Measurements from ENCODE around the gene OARD1.

DNA sequence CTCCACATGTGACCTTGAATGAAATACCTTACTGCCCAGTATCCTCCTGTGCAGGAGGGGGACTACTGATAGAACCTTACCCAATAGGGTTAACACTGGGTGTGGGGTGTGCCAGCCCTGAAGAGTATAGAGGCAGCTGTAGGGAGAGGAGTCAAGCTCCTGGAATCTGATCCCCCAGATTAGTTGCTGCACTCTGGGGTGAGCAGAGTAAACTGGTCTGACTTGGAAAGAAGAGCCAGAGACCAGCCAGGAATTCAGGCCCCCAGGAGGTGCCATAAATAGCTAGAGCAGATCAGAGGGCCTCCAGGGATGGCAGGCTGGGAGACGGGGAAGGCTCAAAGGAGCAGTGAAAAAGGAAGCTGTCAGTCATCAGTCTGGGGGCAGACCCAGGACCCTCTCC, 22.6 kb downstream of the OARD1 start:
- no peak for TF ChIP-seq POLR2A (IDR thresholded peaks at IDR 0.05)
- TF ChIP-seq, protein P1, sequence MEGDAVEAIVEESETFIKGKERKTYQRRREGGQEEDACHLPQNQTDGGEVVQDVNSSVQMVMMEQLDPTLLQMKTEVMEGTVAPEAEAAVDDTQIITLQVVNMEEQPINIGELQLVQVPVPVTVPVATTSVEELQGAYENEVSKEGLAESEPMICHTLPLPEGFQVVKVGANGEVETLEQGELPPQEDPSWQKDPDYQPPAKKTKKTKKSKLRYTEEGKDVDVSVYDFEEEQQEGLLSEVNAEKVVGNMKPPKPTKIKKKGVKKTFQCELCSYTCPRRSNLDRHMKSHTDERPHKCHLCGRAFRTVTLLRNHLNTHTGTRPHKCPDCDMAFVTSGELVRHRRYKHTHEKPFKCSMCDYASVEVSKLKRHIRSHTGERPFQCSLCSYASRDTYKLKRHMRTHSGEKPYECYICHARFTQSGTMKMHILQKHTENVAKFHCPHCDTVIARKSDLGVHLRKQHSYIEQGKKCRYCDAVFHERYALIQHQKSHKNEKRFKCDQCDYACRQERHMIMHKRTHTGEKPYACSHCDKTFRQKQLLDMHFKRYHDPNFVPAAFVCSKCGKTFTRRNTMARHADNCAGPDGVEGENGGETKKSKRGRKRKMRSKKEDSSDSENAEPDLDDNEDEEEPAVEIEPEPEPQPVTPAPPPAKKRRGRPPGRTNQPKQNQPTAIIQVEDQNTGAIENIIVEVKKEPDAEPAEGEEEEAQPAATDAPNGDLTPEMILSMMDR (IDR thresholded peaks at IDR 0.05 in 4 of 5, conservative IDR thresholded peaks at IDR 0.05 in 1 of 5), result no peak
